Colonic mucosa (tissue), 4 donors: Measurements from ENCODE around the gene FAM20A. TPM values are rescaled to one million over a fixed set of nuclear protein-coding genes. Genes with fewer than 3 reads are reported as not detected.

Experiments
- DNase-seq: peaks from one replicate; pipeline ENCODE4 v3.0.0-alpha.2; 2020
- H3K27ac ChIP-seq: fragments of 200-600 bp; one replicate; pipeline ENCODE4 v1.8.0; 2021
- H3K27me3 ChIP-seq: fragments of 200-600 bp; one replicate; pipeline ENCODE4 v1.8.0; 2021
- H3K36me3 ChIP-seq: fragments of 200-600 bp; one replicate; pipeline ENCODE4 v1.8.0; 2021
- H3K4me1 ChIP-seq: fragments of 200-600 bp; one replicate; pipeline ENCODE4 v1.8.0; 2021; ENCODE audit warnings: mild to moderate bottlenecking
- H3K4me3 ChIP-seq: fragments of 200-600 bp; one replicate; pipeline ENCODE4 v1.8.0; 2021
- H3K9ac ChIP-seq, 2 donors: one replicate each; pipeline ENCODE4 v1.7.0; 2013; ENCODE audit warnings: control low read depth in 2 of 2, low read depth in 2 of 2, low read length in 2 of 2
- H3K9me3 ChIP-seq: fragments of 200-600 bp; one replicate; pipeline ENCODE4 v1.8.0; 2021
- CTCF ChIP-seq: fragments of 200-600 bp; IDR thresholded peaks from one replicate; pipeline ENCODE4 v1.8.0; 2022; ENCODE audit warnings: antibody characterized with exemption, mild to moderate bottlenecking
- intact Hi-C: fragments of 100-400 bp; cut with DNase I; formaldehyde crosslinking; loops from one replicate; pipeline ENCODE4 v1.14.1; 2022
- total RNA-seq, 2 donors: library from RNA; stranded (reverse); fragmentation: NEBNext Ultra II Directional in 1 of 2; extraction: Animal tissue kit (Norgen Biotek cat#: 25700) in 1 of 2; gene quantifications; one replicate each; pipeline ENCODE4 v1.2.1, GENCODE V29; 2021
- donor health status: healthy.
- donor health status: DM: no; HTN: no; CAD: no.
- donor health status: DM: no; HTN: no; CAD: no.

Gene FAM20A
- total RNA-seq, 2 donors from 2014 or later: 0.72 to 4.1 TPM

- H3K27me3 ChIP-seq: no peaks in the 10 kb centered on the region
- no peaks in the 10 kb centered on the region for H3K36me3 ChIP-seq
- no peak overlapping the region for H3K4me3 ChIP-seq
- no peak for DNase-seq
- H3K4me1 ChIP-seq: no peaks in the 10 kb centered on the region
- H3K9me3 ChIP-seq: no peaks in the 10 kb centered on the region
- H3K9ac ChIP-seq: no peak overlapping the region
- TF ChIP-seq CTCF: no peak
- no peak overlapping the region for H3K27ac ChIP-seq
- intact Hi-C loops: no loop called here
Observed at GRCh38 chr17:68569346-68569745, 31.8 kb downstream of the FAM20A start.

GRCh38 chr17:68568581-68568980 lies 32.6 kb downstream of the FAM20A start:
- intact Hi-C loops: no loop called here
- Histone ChIP-seq H3K4me3 (no peak overlapping the region), H3K4me1 (no peaks in the 10 kb centered on the region), H3K27me3 (no peaks in the 10 kb centered on the region), H3K27ac (no peak overlapping the region), H3K9me3 (no peaks in the 10 kb centered on the region), H3K9ac (no peak overlapping the region), H3K36me3 (no peaks in the 10 kb centered on the region)
- no peak for DNase-seq
- TF ChIP-seq CTCF: no peak

GRCh38 chr17:68567581-68567980 lies 33.6 kb downstream of the FAM20A start:
- no peaks in the 10 kb centered on the region for H3K36me3 ChIP-seq
- DNase-seq: no peak
- H3K9ac ChIP-seq: no peak overlapping the region
- H3K9me3 ChIP-seq: no peaks in the 10 kb centered on the region
- no peak overlapping the region for H3K4me3 ChIP-seq
- H3K27me3 ChIP-seq: no peaks in the 10 kb centered on the region
- TF ChIP-seq CTCF: no peak
- H3K27ac ChIP-seq: no peak overlapping the region
- H3K4me1 ChIP-seq: no peaks in the 10 kb centered on the region
- intact Hi-C loops: no loop called here

GRCh38 chr17:68567035-68567434 lies 34.1 kb downstream of the FAM20A start:
- Histone ChIP-seq H3K9ac (no peak overlapping the region), H3K27me3 (no peaks in the 10 kb centered on the region), H3K4me3 (no peak overlapping the region), H3K4me1 (no peaks in the 10 kb centered on the region), H3K27ac (no peak overlapping the region), H3K9me3 (no peaks in the 10 kb centered on the region), H3K36me3 (no peaks in the 10 kb centered on the region)
- TF ChIP-seq CTCF: no peak
- intact Hi-C loops: no loop called here
- DNase-seq: no peak

- Histone ChIP-seq H3K27ac (no peak overlapping the region), H3K36me3 (no peaks in the 10 kb centered on the region), H3K4me1 (no peaks in the 10 kb centered on the region), H3K4me3 (no peak overlapping the region), H3K9me3 (no peaks in the 10 kb centered on the region), H3K27me3 (no peaks in the 10 kb centered on the region), H3K9ac (no peak overlapping the region)
- DNase-seq: no peak
- intact Hi-C loops: no loop called here
- TF ChIP-seq CTCF: no peak
Observed at GRCh38 chr17:68566442-68566738, 34.8 kb downstream of the FAM20A start.
